Mesenchymal stem cell (in vitro differentiated cells and primary cell): ENCODE results near the gene SNRNP25.

Experiments
- DNase-seq: peaks from one replicate; pipeline ENCODE4 v3.0.0-alpha.2; 2013
- H2AFZ ChIP-seq: one replicate; pipeline ENCODE4 v1.6.1; 2013; ENCODE audit warnings: low read depth, mild to moderate bottlenecking, control low read depth, inconsistent platforms, low read length, moderate library complexity
- H2AK5ac ChIP-seq: 2 replicates; pipeline ENCODE4 v1.6.1; 2013; ENCODE audit warnings: low read length, moderate library complexity, mild to moderate bottlenecking, inconsistent platforms; ENCODE audit not compliant: severe bottlenecking
- H2BK120ac ChIP-seq: one replicate; pipeline ENCODE4 v1.6.1; 2013; ENCODE audit warnings: low read depth, mild to moderate bottlenecking, inconsistent platforms, low read length, moderate library complexity
- H2BK12ac ChIP-seq, 2 experiments: one replicate each; pipeline ENCODE4 v1.6.1; 2013; ENCODE audit warnings: inconsistent platforms in 2 of 2, low read length in 2 of 2, mild to moderate bottlenecking in 2 of 2, moderate library complexity in 2 of 2, control low read depth in 1 of 2
- H2BK15ac ChIP-seq: one replicate; pipeline ENCODE4 v1.6.1; 2013; ENCODE audit warnings: mild to moderate bottlenecking, low read depth, inconsistent platforms; ENCODE audit not compliant: poor library complexity, severe bottlenecking
- H2BK5ac ChIP-seq: 2 replicates; pipeline ENCODE4 v1.6.1; 2013; ENCODE audit warnings: low read depth, mild to moderate bottlenecking, low read length, control low read depth, inconsistent platforms; ENCODE audit not compliant: poor library complexity, severe bottlenecking
- H3K14ac ChIP-seq, 2 experiments: one replicate each; pipeline ENCODE4 v1.6.1; 2013; ENCODE audit warnings: inconsistent platforms in 2 of 2, low read length in 2 of 2, control low read depth in 1 of 2, mild to moderate bottlenecking in 1 of 2, moderate library complexity in 1 of 2
- H3K18ac ChIP-seq, 2 experiments: one replicate each; pipeline ENCODE4 v1.6.1; 2013; ENCODE audit warnings: inconsistent platforms in 2 of 2, low read length in 2 of 2, control low read depth in 1 of 2, low read depth in 1 of 2, mild to moderate bottlenecking in 1 of 2
- H3K23ac ChIP-seq, 2 experiments: one replicate each; pipeline ENCODE4 v1.6.1; 2013; ENCODE audit warnings: inconsistent platforms in 2 of 2, low read length in 2 of 2, mild to moderate bottlenecking in 2 of 2, moderate library complexity in 2 of 2, control low read depth in 1 of 2
- H3K27ac ChIP-seq: 2 replicates; pipeline ENCODE4 v1.5.1; 2013; ENCODE audit warnings: mild to moderate bottlenecking, moderate library complexity, low read length, control low read depth, inconsistent platforms; ENCODE audit not compliant: poor library complexity, severe bottlenecking
- H3K27me3 ChIP-seq, 2 experiments: 2 replicates each; pipeline versions ENCODE4 v1.6.1 to v1.7.0; 2013; ENCODE audit warnings: low read length in 2 of 2, mild to moderate bottlenecking in 2 of 2, moderate library complexity in 2 of 2, control low read depth in 1 of 2, inconsistent platforms in 1 of 2; ENCODE audit not compliant: control insufficient read depth in 1 of 2, insufficient read depth in 1 of 2
- H3K36me3 ChIP-seq, 2 experiments: 2 replicates each; pipeline versions ENCODE4 v1.6.1 to v1.7.0; 2013; ENCODE audit warnings: low read length in 2 of 2, control low read depth in 1 of 2, inconsistent platforms in 1 of 2, low read depth in 1 of 2, mild to moderate bottlenecking in 1 of 2; ENCODE audit not compliant: insufficient read depth in 2 of 2, control insufficient read depth in 1 of 2
- H3K4ac ChIP-seq, 2 experiments: one replicate each; pipeline ENCODE4 v1.6.1; 2013; ENCODE audit warnings: inconsistent platforms in 2 of 2, low read length in 2 of 2, mild to moderate bottlenecking in 2 of 2, moderate library complexity in 2 of 2, control low read depth in 1 of 2, low read depth in 1 of 2
- H3K4me1 ChIP-seq: 2 replicates; pipeline ENCODE4 v1.6.1; 2013; ENCODE audit warnings: low read depth, low read length, control low read depth; ENCODE audit not compliant: control insufficient read depth, insufficient read depth
- H3K4me2 ChIP-seq: 2 replicates; pipeline ENCODE4 v1.6.1; 2013; ENCODE audit warnings: low read length, mild to moderate bottlenecking, inconsistent platforms; ENCODE audit not compliant: poor library complexity, severe bottlenecking
- H3K4me3 ChIP-seq, 2 experiments: 2 replicates each; pipeline versions ENCODE4 v1.5.1 to v1.7.0; 2013; ENCODE audit warnings: low read length in 2 of 2, mild to moderate bottlenecking in 2 of 2, control low read depth in 1 of 2, low read depth in 1 of 2; ENCODE audit not compliant: insufficient read depth in 1 of 2
- H3K79me1 ChIP-seq: replicated peaks from 2 replicates; pipeline ENCODE4 v1.6.1; 2013; ENCODE audit warnings: mild to moderate bottlenecking, control low read depth, low read length, inconsistent platforms; ENCODE audit not compliant: poor library complexity, severe bottlenecking
- H3K9ac ChIP-seq: 2 replicates; pipeline ENCODE4 v1.7.0; 2013; ENCODE audit warnings: mild to moderate bottlenecking, low read length, moderate library complexity
- H3K9me3 ChIP-seq: 2 replicates; pipeline ENCODE4 v1.7.0; 2013; ENCODE audit warnings: mild to moderate bottlenecking, low read length; ENCODE audit not compliant: control insufficient read depth
- H4K8ac ChIP-seq: one replicate; pipeline ENCODE4 v1.6.1; 2013; ENCODE audit warnings: inconsistent platforms, mild to moderate bottlenecking, low read length, moderate library complexity
- H4K91ac ChIP-seq: one replicate; pipeline ENCODE4 v1.6.1; 2013; ENCODE audit warnings: mild to moderate bottlenecking, low read length, inconsistent platforms
- WGBS: methylation state at CpG from one replicate; pipeline ENCODE4 v1.1.7; 2013; ENCODE audit warnings: mixed read lengths; 5-methylcytosine and 5-hydroxymethylcytosine counted together

Gene SNRNP25

DNA sequence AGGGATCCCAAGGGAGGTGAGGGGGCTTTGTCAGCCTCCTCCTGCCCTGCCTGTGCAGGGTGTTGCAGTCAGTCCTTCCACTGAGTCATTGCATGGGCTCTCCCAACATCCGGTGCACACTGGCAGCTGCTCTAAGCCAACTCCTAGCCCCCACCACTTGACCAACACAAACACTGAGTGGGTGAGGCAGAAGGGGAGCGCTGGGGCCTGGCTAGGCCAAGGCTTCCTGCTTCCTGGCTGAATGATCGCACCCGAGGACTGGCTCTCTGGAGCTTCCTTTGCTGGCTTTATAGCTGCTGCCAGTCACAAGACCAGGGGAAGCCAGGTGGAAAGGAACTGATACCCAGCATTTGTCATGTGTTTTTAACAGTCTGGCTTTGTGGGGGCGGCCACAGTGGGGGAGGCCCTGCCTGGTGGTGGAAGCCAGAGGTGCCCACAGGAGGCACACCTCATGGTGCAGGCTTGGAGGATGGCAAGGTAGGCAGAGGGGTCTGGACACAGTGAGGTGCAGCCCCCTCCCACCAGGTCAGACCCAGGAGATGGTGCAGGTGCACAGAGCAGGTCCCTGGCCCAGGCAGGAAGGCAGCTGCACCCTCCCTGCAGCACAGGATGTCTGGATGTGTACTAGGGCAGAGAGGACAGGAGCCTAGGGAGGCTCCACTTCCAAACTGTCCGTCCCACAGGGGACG lies 31.2 kb downstream of the SNRNP25 start:
- WGBS = 32% methylated on average over 7 of the region's 7 CpGs
- H3K23ac ChIP-seq = peak overlapping the region in 1 of 2 experiments; percentile 56

GRCh38 chr16:85407-85782 lies 31.8 kb downstream of the SNRNP25 start:
- no peak for DNase-seq
- peak overlapping the region in 1 of 2 experiments; percentile 93 for H2BK12ac ChIP-seq
- 93% methylated on average over 18 of the region's 18 CpGs for WGBS

More for the DNA sequence above, 31.2 kb downstream of the SNRNP25 start:
- no peak overlapping the region for H2BK15ac ChIP-seq
- no peak overlapping the region for H2AFZ ChIP-seq
- H2BK5ac ChIP-seq = no peak overlapping the region
- H2BK120ac ChIP-seq = no peak overlapping the region
- peak; percentile 97 for DNase-seq
- peak overlapping the region in 1 of 2 experiments; percentile 93 for H2BK12ac ChIP-seq
- H3K4me3 ChIP-seq = peak overlapping the region in 1 of 2 experiments; percentile 34
- H3K4me2 ChIP-seq = no peak overlapping the region
- peak overlapping the region; percentile 90 for H3K27ac ChIP-seq
- H3K36me3 ChIP-seq = peaks cover 72 to 79% of the 10 kb centered on the region in 2 experiments
- peak overlapping the region; percentile 11 for H2AK5ac ChIP-seq
- H3K18ac ChIP-seq = peak overlapping the region; percentile 60 to 84
- peak overlapping the region; percentile 72 for H3K9ac ChIP-seq
- peak overlapping the region; percentile 61 for H4K8ac ChIP-seq
- peak overlapping the region in 1 of 2 experiments; percentile 94 for H3K14ac ChIP-seq
- H3K27me3 ChIP-seq = no peaks in the 10 kb centered on the region
- H4K91ac ChIP-seq = peak overlapping the region; percentile 34
- H3K4me1 ChIP-seq = peaks cover 52% of the 10 kb centered on the region
- H3K4ac ChIP-seq = peak overlapping the region; percentile 64 to 86
- H3K79me1 ChIP-seq = peaks cover 32% of the 10 kb centered on the region
- no peaks in the 10 kb centered on the region for H3K9me3 ChIP-seq

DNA sequence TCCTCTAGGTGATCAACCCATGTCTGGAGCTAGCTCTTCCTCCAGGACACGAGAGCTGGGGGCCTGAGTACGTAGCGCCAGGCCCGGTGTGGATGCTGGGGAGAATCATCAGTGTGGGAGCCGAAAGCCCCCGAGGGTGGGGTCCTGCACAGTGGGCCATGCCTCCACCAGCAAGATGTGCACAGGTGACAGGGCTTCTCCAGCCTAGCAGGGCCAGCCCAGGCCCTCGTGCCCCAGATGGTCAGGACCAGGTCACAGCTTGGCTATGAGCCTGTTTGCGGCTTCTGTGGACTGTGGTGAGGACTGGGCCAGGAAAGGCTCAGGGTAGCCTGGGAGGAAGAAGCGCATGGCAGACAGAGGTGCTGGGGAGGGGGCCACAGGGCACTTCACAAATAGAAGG lies 32.2 kb downstream of the SNRNP25 start:
- 84% methylated on average over 9 of the region's 9 CpGs for WGBS
- Histone ChIP-seq H2BK120ac (no peak overlapping the region), H3K9me3 (no peaks in the 10 kb centered on the region), H3K18ac (peak overlapping the region in 1 of 2 experiments; percentile 64), H2BK15ac (no peak overlapping the region), H3K23ac (no peak overlapping the region), H3K4me1 (peaks cover 51% of the 10 kb centered on the region), H2AK5ac (peak overlapping the region; percentile 37), H3K14ac (no peak overlapping the region), H2BK5ac (no peak overlapping the region), H3K4me2 (no peak overlapping the region), H3K36me3 (peaks cover 72 to 77% of the 10 kb centered on the region in 2 experiments), H4K91ac (no peak overlapping the region), H3K4ac (peak overlapping the region in 1 of 2 experiments; percentile 9), H3K27me3 (no peaks in the 10 kb centered on the region), H2AFZ (no peak overlapping the region), H3K4me3 (no peak overlapping the region), H3K79me1 (peaks cover 33% of the 10 kb centered on the region), H4K8ac (no peak overlapping the region), H3K9ac (peak overlapping the region; percentile 72), H2BK12ac (no peak overlapping the region), H3K27ac (peak overlapping the region; percentile 90)
- DNase-seq = no peak

More at GRCh38 chr16:85407-85782, 31.8 kb downstream of the SNRNP25 start:
- peak overlapping the region; percentile 90 for H3K27ac ChIP-seq
- H3K14ac ChIP-seq = peak overlapping the region in 1 of 2 experiments; percentile 94
- H2BK15ac ChIP-seq = peak overlapping the region; percentile 37
- peak overlapping the region; percentile 1 for H2AK5ac ChIP-seq
- peak overlapping the region; percentile 4 for H4K8ac ChIP-seq
- H3K79me1 ChIP-seq = peaks cover 34% of the 10 kb centered on the region
- H3K27me3 ChIP-seq = no peaks in the 10 kb centered on the region
- peak overlapping the region in 1 of 2 experiments; percentile 86 for H3K4ac ChIP-seq
- H3K36me3 ChIP-seq = peaks cover 72 to 79% of the 10 kb centered on the region in 2 experiments
- H3K9me3 ChIP-seq = no peaks in the 10 kb centered on the region
- no peak overlapping the region for H2AFZ ChIP-seq
- H2BK120ac ChIP-seq = peak overlapping the region; percentile 12
- H3K4me3 ChIP-seq = peak overlapping the region in 1 of 2 experiments; percentile 34
- H3K23ac ChIP-seq = peak overlapping the region in 1 of 2 experiments; percentile 56
- no peak overlapping the region for H2BK5ac ChIP-seq
- H3K4me2 ChIP-seq = no peak overlapping the region
- peaks cover 52% of the 10 kb centered on the region for H3K4me1 ChIP-seq
- peak overlapping the region; percentile 34 for H4K91ac ChIP-seq
- H3K18ac ChIP-seq = peak overlapping the region; percentile 12 to 84
- H3K9ac ChIP-seq = peak overlapping the region; percentile 72

GRCh38 chr16:86483-86952 lies 32.9 kb downstream of the SNRNP25 start:
- 91% methylated on average over 23 of the region's 23 CpGs for WGBS
- H3K9me3 ChIP-seq = no peaks in the 10 kb centered on the region

More at GRCh38 chr16:86483-86952, 32.9 kb downstream of the SNRNP25 start:
- Histone ChIP-seq H2BK5ac (no peak overlapping the region), H3K4ac (no peak overlapping the region), H3K9ac (no peak overlapping the region), H3K79me1 (peaks cover 28% of the 10 kb centered on the region), H3K27me3 (no peaks in the 10 kb centered on the region), H2AFZ (no peak overlapping the region), H3K36me3 (peaks cover 72 to 75% of the 10 kb centered on the region in 2 experiments), H4K91ac (no peak overlapping the region), H2AK5ac (peak overlapping the region; percentile 36), H3K14ac (peak overlapping the region in 1 of 2 experiments; percentile 7), H3K18ac (peak overlapping the region in 1 of 2 experiments; percentile 65), H2BK12ac (peak overlapping the region in 1 of 2 experiments; percentile 39), H4K8ac (no peak overlapping the region), H3K4me3 (no peak overlapping the region), H3K4me2 (no peak overlapping the region), H2BK15ac (no peak overlapping the region), H3K23ac (no peak overlapping the region), H3K4me1 (peaks cover 53% of the 10 kb centered on the region), H2BK120ac (no peak overlapping the region), H3K27ac (no peak overlapping the region)
- no peak for DNase-seq
